Prostate gland (tissue), 2 donors: ENCODE data around the gene AKNA. TPM values are rescaled to one million over a fixed set of nuclear protein-coding genes. Genes with fewer than 3 reads are reported as not detected.

Source experiments
- DNase-seq: peaks from one replicate; pipeline ENCODE4 v3.0.0-alpha.2; 2019; ENCODE audit warnings: low spot score
- H3K27ac ChIP-seq, 2 donors: fragments of 200-600 bp; sonication (generic); 2 replicates each; pipeline ENCODE4 v1.5.1; 2017 to 2019
- H3K27me3 ChIP-seq: fragments of 200-600 bp; sonication (generic); replicated peaks from 2 replicates; pipeline ENCODE4 v1.5.1; 2019; ENCODE audit not compliant: insufficient read depth
- H3K36me3 ChIP-seq, 2 donors: fragments of 200-600 bp; sonication (generic); 1 replicate in 1 of 2; 2 replicates in 1 of 2; pipeline versions ENCODE4 v1.5.1 to v1.8.1; 2017 to 2019
- H3K4me1 ChIP-seq: fragments of 200-600 bp; sonication (generic); replicated peaks from 2 replicates; pipeline ENCODE4 v1.5.1; 2019
- H3K4me3 ChIP-seq, 2 donors: fragments of 200-600 bp; sonication (generic); 2 replicates each; pipeline ENCODE4 v1.5.1; 2017 to 2019
- H3K9me3 ChIP-seq: fragments of 200-600 bp; sonication (generic); 2 replicates; pipeline ENCODE4 v1.5.1; 2017
- CTCF ChIP-seq, 4 experiments: fragments of 200-600 bp in 2 of 4; fragments of 450-650 bp in 2 of 4; sonication (generic) in 2 of 4; IDR thresholded peaks; 1 replicate in 3 of 4; 2 replicates in 1 of 4; pipeline ENCODE4 v1.5.1; 2016 to 2019; ENCODE audit warnings: antibody characterized with exemption in 4 of 4, mild to moderate bottlenecking in 2 of 4, moderate library complexity in 2 of 4
- POLR2A ChIP-seq: fragments of 450-650 bp; IDR thresholded peaks from one replicate; pipeline ENCODE4 v1.6.1; 2016; ENCODE audit warnings: antibody characterized with exemption, mild to moderate bottlenecking
- POLR2AphosphoS5 ChIP-seq: sonication (generic); formaldehyde crosslinking; IDR thresholded peaks from one replicate; pipeline ENCODE4 v1.6.1; 2017; ENCODE audit warnings: antibody characterized with exemption
- WGBS: methylation state at CpG from one replicate; pipeline ENCODE4 v1.1.5; 2018; 5-methylcytosine and 5-hydroxymethylcytosine counted together
- intact Hi-C: fragments of 100-400 bp; cut with DNase I; formaldehyde crosslinking; loops from one replicate; pipeline ENCODE4 v1.14.2; 2022
- total RNA-seq, 2 donors: library from RNA; depleted of rRNA; stranded (reverse); fragments of >200 nt; gene quantifications; one replicate each; pipeline ENCODE4 v1.1.0, GENCODE V29; 2016

The AKNA gene
- total RNA-seq, 2 donors from 2014 or later = 20.5 to 30.1 TPM

GRCh38 chr9:114423181-114423580 lies 35.4 kb upstream of the AKNA start:
- intact Hi-C loops = no loop called here
- no peak for DNase-seq
- Histone ChIP-seq H3K4me1 (no peaks in the 10 kb centered on the region), H3K36me3 (no peaks in the 10 kb centered on the region), H3K9me3 (no peaks in the 10 kb centered on the region), H3K4me3 (no peak overlapping the region), H3K27ac (no peak overlapping the region), H3K27me3 (no peaks in the 10 kb centered on the region)
- no peak for TF ChIP-seq CTCF (IDR thresholded peaks at IDR 0.05)
- TF ChIP-seq POLR2AphosphoS5 = no peak
- no peak for TF ChIP-seq POLR2A
- WGBS = 93% methylated on average over 14 of the region's 14 CpGs

GRCh38 chr9:114421147-114421546 lies 33.4 kb upstream of the AKNA start:
- H3K9me3 ChIP-seq = no peaks in the 10 kb centered on the region
- no peaks in the 10 kb centered on the region for H3K27me3 ChIP-seq
- WGBS = 79% methylated on average over 2 of the region's 2 CpGs
- intact Hi-C loops = no loop called here
- no peaks in the 10 kb centered on the region for H3K4me1 ChIP-seq
- H3K36me3 ChIP-seq = no peaks in the 10 kb centered on the region
- no peak for DNase-seq
- no peak overlapping the region for H3K27ac ChIP-seq
- H3K4me3 ChIP-seq = no peak overlapping the region
- no peak for TF ChIP-seq POLR2A
- no peak for TF ChIP-seq POLR2AphosphoS5
- no peak for TF ChIP-seq CTCF (IDR thresholded peaks at IDR 0.05)

- Histone ChIP-seq H3K9me3 (no peaks in the 10 kb centered on the region), H3K27me3 (no peaks in the 10 kb centered on the region), H3K27ac (no peak overlapping the region), H3K4me1 (no peaks in the 10 kb centered on the region), H3K4me3 (no peak overlapping the region), H3K36me3 (no peaks in the 10 kb centered on the region)
- intact Hi-C loops = no loop called here
- DNase-seq = no peak
- no peak for TF ChIP-seq POLR2A
- TF ChIP-seq POLR2AphosphoS5 = no peak
- TF ChIP-seq CTCF (IDR thresholded peaks at IDR 0.05) = no peak
- WGBS = 97% methylated on average over 8 of the region's 8 CpGs
Observed at GRCh38 chr9:114419796-114420195, 32.0 kb upstream of the AKNA start.

- 71% methylated on average over 6 of the region's 6 CpGs for WGBS
- no peak overlapping the region for H3K4me3 ChIP-seq
- no peaks in the 10 kb centered on the region for H3K27me3 ChIP-seq
- no peaks in the 10 kb centered on the region for H3K36me3 ChIP-seq
- H3K4me1 ChIP-seq = no peaks in the 10 kb centered on the region
- no peak for DNase-seq
- no peak overlapping the region for H3K27ac ChIP-seq
- TF ChIP-seq POLR2AphosphoS5 = no peak
- no peak for TF ChIP-seq CTCF (IDR thresholded peaks at IDR 0.05)
- TF ChIP-seq POLR2A = no peak
- intact Hi-C loops = no loop called here
- H3K9me3 ChIP-seq = no peaks in the 10 kb centered on the region
Observed at GRCh38 chr9:114418053-114418452, 30.3 kb upstream of the AKNA start.

- Histone ChIP-seq H3K4me1 (no peaks in the 10 kb centered on the region), H3K4me3 (no peak overlapping the region), H3K9me3 (no peaks in the 10 kb centered on the region), H3K27me3 (no peaks in the 10 kb centered on the region), H3K27ac (no peak overlapping the region), H3K36me3 (no peaks in the 10 kb centered on the region)
- intact Hi-C loops = no loop called here
- no peak for DNase-seq
- TF ChIP-seq POLR2AphosphoS5 (no peak), CTCF (IDR thresholded peaks at IDR 0.05) (no peak), POLR2A (no peak)
- WGBS = 60% methylated on average over 3 of the region's 3 CpGs
Observed at GRCh38 chr9:114417511-114417910, 29.7 kb upstream of the AKNA start.
